ENCODE measurements around the gene GRID1. TPM values are rescaled to one million over a fixed set of nuclear protein-coding genes. Genes with fewer than 3 reads are reported as not detected.

The GRID1 gene
- total and polyA plus RNA-seq, 9 of the 15 experiments (the other 6 are each of a cell fraction or from before 2014, with no cell fraction given): 0.01 to 7.2 (median 1.2) TPM

DNA sequence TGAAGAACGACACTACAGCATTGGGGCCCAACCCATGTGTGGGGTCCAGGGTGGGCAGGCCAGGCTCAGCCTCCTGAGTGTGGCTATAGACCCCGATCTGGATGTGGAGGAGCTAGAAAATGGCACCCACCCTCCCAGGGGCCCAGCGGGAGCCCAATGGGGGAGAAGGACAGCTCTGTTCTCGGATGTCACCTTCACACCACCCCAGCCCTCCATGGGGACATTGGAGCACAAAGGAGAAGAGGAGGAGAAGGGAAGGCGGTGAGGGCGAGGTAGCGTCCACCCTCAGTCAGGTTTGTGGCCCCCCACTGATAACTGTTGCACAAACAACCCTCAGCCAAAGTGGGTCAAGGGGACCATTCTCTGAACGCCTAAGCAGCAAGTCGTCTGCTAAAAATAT, 509.3 kb downstream of the GRID1 start:
- intact Hi-C loops (cut with micrococcal nuclease) (no loop called here), in situ Hi-C loops (cut with MboI) (no loop called here)
- no TSS peak for BruUV-seq (replicated peaks)
- H3K9me3 ChIP-seq (replicated peaks; ENCODE audit: control insufficient read depth, insufficient read depth, low read depth, low read length): no peaks in the 10 kb centered on the region
- ATAC-seq (no peak), DNase-seq (ENCODE audit: extremely low read depth in 1 of 4, low spot score in 3 of 4) (no peak), FAIRE-seq (no peak)
- H3K9ac ChIP-seq (ENCODE audit: insufficient read depth in 1 of 2, low read depth in 2 of 2, low read length in 2 of 2): no peak overlapping the region
- H3K79me2 ChIP-seq (ENCODE audit: control insufficient read depth, insufficient read depth, low read length): no peaks in the 10 kb centered on the region
- WGBS (ENCODE audit: insufficient coverage, low coverage, missing lambda C conversion rate): 0% methylated on average over 7 of the region's 9 CpGs
- TF ChIP-seq SMC3 (conservative IDR thresholded peaks at IDR 0.05; ENCODE audit: insufficient read depth, low read depth, low read length) (no peak), ZNF707 (CRISPR knock-in tag; conservative IDR thresholded peaks at IDR 0.05) (no peak)
- peaks cover 3% of the 10 kb centered on the region; the same call in 1 of the 2 replicates for H4K20me1 ChIP-seq (replicated peaks; ENCODE audit: control insufficient read depth, insufficient read depth, low read length)
- POLR2A ChIA-PET: interaction anchor here (1.7 kb wide), 1 partner anchor 10 kb away, joined by 4 read pairs; no protein-coding TSS in a partner anchor
- H3K27me3 ChIP-seq (ENCODE audit: control insufficient read depth in 2 of 2, insufficient read depth in 2 of 2, low read length in 2 of 2): peaks cover 0 to 5% of the 10 kb centered on the region in 2 experiments; a peak in 1 of 5 replicates
- H3K4me3 ChIP-seq: no peak overlapping the region
- H3K9me1 ChIP-seq (ENCODE audit: control insufficient read depth, insufficient read depth, low read length): no peaks in the 10 kb centered on the region
- no peak overlapping the region for H3K27ac ChIP-seq (ENCODE audit: extremely low read depth, low read depth, low read length)
- no peaks in the 10 kb centered on the region for H3K36me3 ChIP-seq (ENCODE audit: control insufficient read depth, insufficient read depth, low read length)
- no peak overlapping the region for H3K4me2 ChIP-seq (ENCODE audit: insufficient read depth, low read length)
- H3K4me1 ChIP-seq (replicated peaks in 1 of 2; ENCODE audit: control insufficient read depth in 2 of 2, insufficient read depth in 2 of 2, low read length in 2 of 2): no peaks in the 10 kb centered on the region
- no peak overlapping the region for H2AFZ ChIP-seq (ENCODE audit: low read depth, low read length)
- CTCF ChIA-PET (ENCODE audit: low intra/inter-chr PET ratio): no interaction called here

DNA sequence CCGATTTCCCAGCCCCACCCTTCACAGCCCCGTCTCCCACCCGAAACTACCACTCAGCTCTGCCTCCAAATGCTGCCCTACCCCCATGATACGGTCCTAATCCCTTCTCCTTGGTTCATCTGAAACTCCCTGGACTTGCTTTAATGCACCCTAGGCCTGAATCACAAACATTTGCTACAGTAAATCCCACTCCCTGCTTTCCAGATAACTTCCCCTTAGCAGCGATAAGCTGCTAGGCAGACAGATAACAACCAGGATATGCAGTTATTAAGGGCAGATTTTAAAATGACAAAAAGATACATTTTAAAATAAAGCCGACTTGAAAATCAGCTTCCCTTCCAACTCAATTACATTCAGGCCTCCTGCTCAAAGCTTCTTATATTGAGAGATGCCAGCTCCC, 514.7 kb downstream of the GRID1 start:
- no peaks in the 10 kb centered on the region for H3K4me1 ChIP-seq (replicated peaks in 1 of 2; ENCODE audit: control insufficient read depth in 2 of 2, insufficient read depth in 2 of 2, low read length in 2 of 2)
- H3K79me2 ChIP-seq (ENCODE audit: control insufficient read depth, insufficient read depth, low read length): no peaks in the 10 kb centered on the region
- no peaks in the 10 kb centered on the region for H3K9me3 ChIP-seq (replicated peaks; ENCODE audit: control insufficient read depth, insufficient read depth, low read depth, low read length)
- no peak for ATAC-seq
- H3K9me1 ChIP-seq (ENCODE audit: control insufficient read depth, insufficient read depth, low read length): no peaks in the 10 kb centered on the region
- TF ChIP-seq, protein P1, sequence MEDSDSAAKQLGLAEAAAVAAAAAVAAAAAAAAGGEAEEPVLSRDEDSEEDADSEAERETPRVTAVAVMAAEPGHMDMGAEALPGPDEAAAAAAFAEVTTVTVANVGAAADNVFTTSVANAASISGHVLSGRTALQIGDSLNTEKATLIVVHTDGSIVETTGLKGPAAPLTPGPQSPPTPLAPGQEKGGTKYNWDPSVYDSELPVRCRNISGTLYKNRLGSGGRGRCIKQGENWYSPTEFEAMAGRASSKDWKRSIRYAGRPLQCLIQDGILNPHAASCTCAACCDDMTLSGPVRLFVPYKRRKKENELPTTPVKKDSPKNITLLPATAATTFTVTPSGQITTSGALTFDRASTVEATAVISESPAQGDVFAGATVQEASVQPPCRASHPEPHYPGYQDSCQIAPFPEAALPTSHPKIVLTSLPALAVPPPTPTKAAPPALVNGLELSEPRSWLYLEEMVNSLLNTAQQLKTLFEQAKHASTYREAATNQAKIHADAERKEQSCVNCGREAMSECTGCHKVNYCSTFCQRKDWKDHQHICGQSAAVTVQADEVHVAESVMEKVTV (CRISPR knock-in tag; IDR thresholded peaks at IDR 0.05): no peak
- TF ChIP-seq TRIM28 (IDR thresholded peaks at IDR 0.05): no peak
- no peak for TF ChIP-seq ZNF253 (CRISPR knock-in tag; conservative IDR thresholded peaks at IDR 0.05)
- no peak for TF ChIP-seq SMARCB1 (IDR thresholded peaks at IDR 0.05; ENCODE audit: insufficient read length, low read depth)
- no peak for TF ChIP-seq FOXA3 (CRISPR knock-in tag; conservative IDR thresholded peaks at IDR 0.05 in 1 of 2, IDR thresholded peaks at IDR 0.05 in 1 of 2)
- in situ Hi-C loops (cut with MboI): no loop called here
- DNase-seq (ENCODE audit: extremely low read depth in 1 of 4, low spot score in 3 of 4): no peak
- H3K4me3 ChIP-seq: no peak overlapping the region
- no peak for FAIRE-seq
- ChIA-PET POLR2A (interaction anchor here (0.5 to 0.6 kb wide), 2 partner anchors 84 to 587 kb away, joined by 3 read pairs; no protein-coding TSS in a partner anchor), CTCF (ENCODE audit: low intra/inter-chr PET ratio) (no interaction called here)
- intact Hi-C loops (cut with micrococcal nuclease): no loop called here
- no peak overlapping the region for H3K4me2 ChIP-seq (ENCODE audit: insufficient read depth, low read length)
- H4K20me1 ChIP-seq (replicated peaks; ENCODE audit: control insufficient read depth, insufficient read depth, low read length): no peaks in the 10 kb centered on the region; the same call in 1 of the 2 replicates
- no peaks in the 10 kb centered on the region for H3K36me3 ChIP-seq (ENCODE audit: control insufficient read depth, insufficient read depth, low read length)
- no peak overlapping the region for H3K9ac ChIP-seq (ENCODE audit: insufficient read depth in 1 of 2, low read depth in 2 of 2, low read length in 2 of 2)
- peaks cover 0 to 5% of the 10 kb centered on the region in 2 experiments; a peak in 1 of 5 replicates for H3K27me3 ChIP-seq (ENCODE audit: control insufficient read depth in 2 of 2, insufficient read depth in 2 of 2, low read length in 2 of 2)
- no peak overlapping the region for H3K27ac ChIP-seq (ENCODE audit: extremely low read depth, low read depth, low read length)
- WGBS (ENCODE audit: insufficient coverage, low coverage, missing lambda C conversion rate): 0% methylated on average over 5 of the region's 6 CpGs
- BruUV-seq (replicated peaks): no TSS peak
- no peak overlapping the region for H2AFZ ChIP-seq (ENCODE audit: low read depth, low read length)
